Measurements from ENCODE around the gene SLC26A5.

DNA sequence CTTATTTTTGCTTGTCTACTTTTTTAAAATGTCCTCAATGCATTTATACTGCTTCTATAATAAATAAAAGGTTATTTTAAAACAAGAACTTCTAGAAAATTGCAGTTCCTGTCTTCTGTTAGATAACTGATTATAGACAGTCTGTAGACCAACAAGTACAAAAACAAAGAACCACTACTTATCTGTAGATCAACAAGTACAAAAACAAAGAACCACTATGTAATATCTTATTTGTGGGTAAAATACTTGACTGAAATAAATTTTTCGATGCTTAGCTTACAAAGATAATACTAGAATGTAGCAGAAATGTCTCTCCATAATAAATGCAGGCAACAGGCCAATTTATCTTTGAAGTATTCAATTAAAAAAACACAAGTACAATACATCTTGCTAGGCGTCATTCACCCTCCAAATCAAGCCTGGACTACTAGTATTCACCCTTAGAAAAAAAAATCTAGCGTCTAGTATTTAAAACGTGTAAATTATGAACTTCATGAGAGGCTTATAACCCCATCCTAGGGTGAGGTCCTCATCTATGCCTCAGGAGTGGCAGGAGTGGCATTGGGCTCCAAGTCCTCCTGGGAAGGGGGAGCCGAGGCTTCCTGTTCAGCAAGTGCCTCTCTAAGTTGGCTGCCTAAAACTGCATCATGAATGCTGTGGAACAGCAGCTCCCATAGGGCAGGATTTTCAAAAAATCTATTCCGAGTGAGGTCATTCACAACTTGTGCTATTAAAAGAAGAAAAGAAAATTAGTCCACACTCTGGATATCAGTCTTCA, 72.0 kb downstream of the SLC26A5 start:
- TF ChIP-seq CTCF (IDR thresholded peaks at IDR 0.05) (no peak), ZFX (IDR thresholded peaks at IDR 0.05; ENCODE audit: borderline replicate concordance) (no peak)

Data from 22Rv1 (cell line).